IPS DF 19.7 (cell line): ENCODE data around the gene CUL7.
"Not testable (repeated sequence)": the region's sequence is repeated elsewhere in the genome, so short reads cannot be mapped to it uniquely, and the experiment has no call there.

Experiments
- DNase-seq: peaks from one replicate; pipeline ENCODE4 v3.0.0-alpha.2; 2013; ENCODE audit warnings: low read depth, low spot score

Gene CUL7

GRCh38 chr6:43045371-43045930 lies 8.2 kb downstream of the CUL7 start:
- no peak for DNase-seq

- DNase-seq = no peak
These were observed 10.3 kb downstream of the CUL7 start for GRCh38 chr6:43043310-43043709.

- not testable (repeated sequence) for DNase-seq
These were observed 12.2 kb downstream of the CUL7 start for GRCh38 chr6:43041475-43041874.

GRCh38 chr6:43040542-43041257 lies 13.0 kb downstream of the CUL7 start:
- DNase-seq = no peak

- DNase-seq = no peak
These were observed 14.9 kb downstream of the CUL7 start for GRCh38 chr6:43038727-43039126.

- DNase-seq = no peak
These were observed 15.9 kb downstream of the CUL7 start for GRCh38 chr6:43037706-43038105.

- no peak for DNase-seq
These were observed 16.5 kb downstream of the CUL7 start for GRCh38 chr6:43037197-43037596.

GRCh38 chr6:43036712-43037111 lies 16.9 kb downstream of the CUL7 start:
- DNase-seq = no peak

GRCh38 chr6:43035495-43036194 lies 18.0 kb downstream of the CUL7 start:
- no peak for DNase-seq

GRCh38 chr6:43034190-43034525 lies 19.5 kb downstream of the CUL7 start:
- no peak for DNase-seq

GRCh38 chr6:43033496-43034189 lies 20.0 kb downstream of the CUL7 start:
- no peak for DNase-seq

- DNase-seq = no peak
These were observed 21.3 kb downstream of the CUL7 start for GRCh38 chr6:43032326-43032725.

GRCh38 chr6:43029120-43029519 lies 24.5 kb downstream of the CUL7 start:
- DNase-seq = no peak

GRCh38 chr6:43026365-43026764 lies 27.3 kb downstream of the CUL7 start:
- DNase-seq = no peak

- no peak for DNase-seq
These were observed 29.2 kb downstream of the CUL7 start for GRCh38 chr6:43024436-43024835.

GRCh38 chr6:43021270-43022047 lies 32.2 kb downstream of the CUL7 start, which contains the start of gene RRP36:
TSS of gene RRP36 (plus strand) at chr6:43021623. CDS start at chr6:43021655, 32 bp downstream.
- no peak for DNase-seq

- DNase-seq = no peak
These were observed 32.8 kb downstream of the CUL7 start for GRCh38 chr6:43020847-43021246.

- no peak for DNase-seq
These were observed 33.5 kb downstream of the CUL7 start for GRCh38 chr6:43020052-43020705.

- no peak for DNase-seq
These were observed 34.5 kb downstream of the CUL7 start for GRCh38 chr6:43019152-43019551.

- no peak for DNase-seq
These were observed 36.7 kb downstream of the CUL7 start for GRCh38 chr6:43016943-43017334.
